Psoas muscle (tissue), 8 donors: ENCODE data around the gene SNED1. TPM values are rescaled to one million over a fixed set of nuclear protein-coding genes. Genes with fewer than 3 reads are reported as not detected.
A peak's percentile ranks its signal among the peaks of the same experiment; 100 is the strongest.

Experiments
- ATAC-seq, 4 donors: fragments of 200-7000 bp; cut with Tn5 transposase; one replicate each; pipeline ENCODE4 v1.9.1; 2020; ENCODE audit warnings: moderate library complexity in 3 of 4, mild to moderate bottlenecking in 2 of 4
- DNase-seq, 2 donors: peaks; one replicate each; pipeline ENCODE4 v3.0.0-alpha.2; 2020
- H3K27ac ChIP-seq: fragments of 200-600 bp; one replicate; pipeline ENCODE4 v1.8.0; 2022
- H3K27me3 ChIP-seq, 3 donors: fragments of 200-600 bp in 1 of 3; one replicate each; pipeline versions ENCODE4 v1.6.1 to v1.8.0; 2013 to 2022; ENCODE audit warnings: low read length in 2 of 3, mild to moderate bottlenecking in 2 of 3, moderate library complexity in 1 of 3; ENCODE audit not compliant: insufficient read depth in 3 of 3
- H3K36me3 ChIP-seq, 2 donors: fragments of 200-600 bp in 1 of 2; one replicate each; pipeline versions ENCODE4 v1.6.1 to v1.8.0; 2013 to 2022; ENCODE audit warnings: low read depth in 1 of 2, mild to moderate bottlenecking in 1 of 2, moderate library complexity in 1 of 2; ENCODE audit not compliant: insufficient read depth in 1 of 2
- H3K4me1 ChIP-seq: fragments of 200-600 bp; one replicate; pipeline ENCODE4 v1.8.0; 2022
- H3K4me3 ChIP-seq: fragments of 200-600 bp; one replicate; pipeline ENCODE4 v1.8.0; 2022; ENCODE audit warnings: mild to moderate bottlenecking
- H3K9me3 ChIP-seq: fragments of 200-600 bp; one replicate; pipeline ENCODE4 v1.8.0; 2022
- CTCF ChIP-seq: fragments of 200-600 bp; IDR thresholded peaks from one replicate; pipeline ENCODE4 v1.8.0; 2022; ENCODE audit warnings: antibody characterized with exemption
- WGBS, 3 donors: extraction: QIAGEN DNeasy Blood & Tissue Kit; methylation state at CpG; one replicate each; pipeline versions ENCODE4 v1.1.6 to v1.1.7; 2013; 5-methylcytosine and 5-hydroxymethylcytosine counted together
- intact Hi-C, 2 donors: fragments of 100-400 bp; cut with DNase I; formaldehyde crosslinking; loops; one replicate each; pipeline versions ENCODE4 v1.11.0 to v1.14.2; 2022
- polyA plus RNA-seq, 3 donors: library from polyadenylated mRNA; stranded (reverse); fragments of 200-250 nt; gene quantifications; one replicate each; pipeline ENCODE4 v1.2.3, GENCODE V29; 2013
- total RNA-seq, 4 donors: library from RNA; stranded (reverse); fragmentation: NEBNext Ultra II Directional in 2 of 4; extraction: Animal tissue kit (Norgen Biotek cat#: 25700) in 2 of 4; gene quantifications; one replicate each; pipeline versions ENCODE4 v1.2.1 to v1.2.4, GENCODE V29; 2021 to 2023
- donor health status: healthy with polysubstance abuse.
- donor health status: DM: no; HTN: no; CAD: no; lungs with moderate emphysema.
- donor health status: Bipolar disorder and iron deficiency.
- donor health status: healthy.
- donor health status: DM: yes; HTN: yes; CAD: no.
- donor health status: DM: no; HTN: no; CAD: no.
- donor health status: DM: no; HTN: no; CAD: no.
- donor health status: DM: yes; HTN: yes; CAD: no.

SNED1 gene
- total and polyA plus RNA-seq, 7 donors = 7.8 to 36.9 (median 9.2) TPM

- intact Hi-C loops = no loop called here
- DNase-seq (no peak), ATAC-seq (peak in 1 of 4 donors; percentile 12)
- H3K4me1 ChIP-seq = no peaks in the 10 kb centered on the region
- H3K27me3 ChIP-seq = no peaks in the 10 kb centered on the region
- 82 to 94% (median 93%) methylated on average over 8 to 9 of the region's 9 CpGs for WGBS, 3 donors
- TF ChIP-seq CTCF = no peak
- H3K9me3 ChIP-seq = no peaks in the 10 kb centered on the region
- no peak overlapping the region for H3K4me3 ChIP-seq
- no peak overlapping the region for H3K27ac ChIP-seq
- H3K36me3 ChIP-seq = peaks cover 2 to 76% of the 10 kb centered on the region in 2 donors
Observed at GRCh38 chr2:241037498-241037897, 39.1 kb downstream of the SNED1 start.

- WGBS, 3 donors = 89 to 95% (median 92%) methylated on average over 20 of the region's 20 CpGs
- peaks cover 2 to 76% of the 10 kb centered on the region in 2 donors for H3K36me3 ChIP-seq
- no peaks in the 10 kb centered on the region for H3K27me3 ChIP-seq
Observed at GRCh38 chr2:241038374-241039180, 40.2 kb downstream of the SNED1 start.

GRCh38 chr2:241039416-241039815 is 41.0 kb downstream of the SNED1 start:
- TF ChIP-seq CTCF = no peak
- no peaks in the 10 kb centered on the region for H3K9me3 ChIP-seq
- 93 to 96% (median 94%) methylated on average over 4 of the region's 4 CpGs for WGBS, 3 donors
- H3K27ac ChIP-seq = no peak overlapping the region
- H3K4me3 ChIP-seq = no peak overlapping the region
- H3K27me3 ChIP-seq = no peaks in the 10 kb centered on the region
- H3K36me3 ChIP-seq = peaks cover 5 to 71% of the 10 kb centered on the region in 2 donors
- no peaks in the 10 kb centered on the region for H3K4me1 ChIP-seq
- no peak for ATAC-seq
- intact Hi-C loops = no loop called here
- DNase-seq = no peak

More at GRCh38 chr2:241038374-241039180, 40.2 kb downstream of the SNED1 start:
- Histone ChIP-seq H3K9me3 (no peaks in the 10 kb centered on the region), H3K4me3 (no peak overlapping the region), H3K4me1 (no peaks in the 10 kb centered on the region), H3K27ac (no peak overlapping the region)
- no peak for TF ChIP-seq CTCF
- intact Hi-C loops = no loop called here
- DNase-seq (no peak), ATAC-seq (no peak)

GRCh38 chr2:241040081-241040803 is 41.8 kb downstream of the SNED1 start:
- Histone ChIP-seq H3K27me3 (no peaks in the 10 kb centered on the region), H3K4me3 (no peak overlapping the region), H3K36me3 (peaks cover 9 to 79% of the 10 kb centered on the region in 2 donors), H3K9me3 (no peaks in the 10 kb centered on the region), H3K27ac (no peak overlapping the region), H3K4me1 (no peaks in the 10 kb centered on the region)
- intact Hi-C loops = no loop called here
- no peak for ATAC-seq
- no peak for TF ChIP-seq CTCF
- WGBS, 3 donors = 91 to 92% (median 92%) methylated on average over 13 of the region's 13 CpGs
- DNase-seq = no peak
